T follicular helper cell (primary cell): Measurements from ENCODE around the gene HM13.
"Not testable (repeated sequence)": the region's sequence is repeated elsewhere in the genome, so short reads cannot be mapped to it uniquely, and the experiment has no call there.

Source experiments
- DNase-seq: peaks from one replicate; pipeline ENCODE4 v3.0.0-alpha.2; 2020; ENCODE audit warnings: low read depth

HM13 gene

DNA sequence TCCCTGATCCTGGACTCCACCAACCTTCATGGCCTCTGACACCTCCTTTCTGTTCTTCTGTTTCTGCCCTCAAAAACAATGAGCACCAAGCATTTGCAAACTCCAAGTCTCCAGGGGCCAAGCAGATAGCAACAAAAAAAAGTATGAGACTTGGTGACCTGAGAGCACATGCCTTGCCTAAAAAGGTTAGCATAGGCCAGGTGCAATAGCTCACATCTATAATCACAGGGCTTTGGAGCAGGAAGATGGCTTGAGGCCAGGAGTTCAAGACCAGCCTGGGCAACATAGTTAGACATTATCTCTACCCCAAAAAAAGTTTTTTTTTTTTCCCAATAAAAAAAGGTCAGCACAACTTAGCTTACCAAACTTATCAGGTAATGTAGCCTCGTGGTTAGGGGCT lies 13.7 kb upstream of the HM13 start:
- no peak for DNase-seq

DNA sequence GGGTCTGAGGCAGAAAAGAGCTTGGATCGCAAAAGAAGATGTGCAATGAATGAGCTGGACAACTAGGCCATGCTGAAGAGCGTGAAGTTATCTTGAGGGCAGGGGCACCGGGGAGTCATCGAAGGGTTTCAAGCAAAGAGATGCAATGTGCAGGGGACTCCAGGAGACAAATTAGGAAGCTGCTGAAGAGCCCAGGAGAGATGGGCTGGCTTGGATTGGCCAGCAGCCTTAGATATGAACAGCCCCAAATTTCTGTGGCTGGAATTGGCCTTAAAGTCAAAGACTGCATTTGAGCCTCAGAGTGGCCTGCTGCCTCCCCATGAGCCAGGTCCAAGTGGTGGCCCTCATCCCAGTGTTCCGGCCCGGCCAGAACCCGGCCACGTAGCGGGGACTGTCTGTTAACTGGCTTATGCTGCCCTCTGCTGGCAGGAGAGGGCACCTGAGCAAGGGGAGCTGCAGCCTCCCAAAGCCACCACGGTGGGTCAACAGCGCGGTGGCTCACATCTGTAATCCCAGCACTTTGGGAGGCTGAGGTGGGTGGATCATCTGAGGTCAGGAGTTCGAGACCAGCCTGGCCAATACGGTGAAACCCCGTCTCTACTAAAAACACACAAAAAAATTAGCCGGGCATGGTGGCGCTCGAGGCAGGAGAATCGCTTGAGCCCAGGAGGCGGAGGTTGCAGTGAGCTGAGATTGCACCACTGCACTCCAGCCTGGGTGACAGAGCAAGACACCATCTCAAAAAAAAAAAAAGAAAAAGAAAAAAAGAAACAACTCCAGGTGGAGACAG lies 11.2 kb upstream of the HM13 start:
- DNase-seq: peak; percentile 65

DNA sequence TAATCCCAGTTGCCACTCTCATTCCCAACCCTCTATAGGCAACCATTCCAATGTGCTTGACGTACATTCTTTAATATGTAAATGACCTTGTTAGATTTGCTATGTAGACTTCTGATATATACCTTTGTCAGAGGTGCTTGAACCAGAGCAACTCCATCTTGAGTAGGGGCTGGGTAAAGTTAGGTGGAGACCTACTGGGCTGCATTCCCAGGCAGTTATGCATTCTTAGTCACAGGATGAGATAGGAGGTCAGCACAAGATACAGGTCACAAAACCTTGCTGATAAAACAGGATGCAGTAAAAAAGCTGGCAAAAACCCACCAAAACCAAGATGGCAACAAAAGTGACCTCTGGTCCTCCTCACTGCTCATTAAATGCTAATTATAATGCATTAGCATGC lies 8.3 kb upstream of the HM13 start:
- DNase-seq: no peak

DNA sequence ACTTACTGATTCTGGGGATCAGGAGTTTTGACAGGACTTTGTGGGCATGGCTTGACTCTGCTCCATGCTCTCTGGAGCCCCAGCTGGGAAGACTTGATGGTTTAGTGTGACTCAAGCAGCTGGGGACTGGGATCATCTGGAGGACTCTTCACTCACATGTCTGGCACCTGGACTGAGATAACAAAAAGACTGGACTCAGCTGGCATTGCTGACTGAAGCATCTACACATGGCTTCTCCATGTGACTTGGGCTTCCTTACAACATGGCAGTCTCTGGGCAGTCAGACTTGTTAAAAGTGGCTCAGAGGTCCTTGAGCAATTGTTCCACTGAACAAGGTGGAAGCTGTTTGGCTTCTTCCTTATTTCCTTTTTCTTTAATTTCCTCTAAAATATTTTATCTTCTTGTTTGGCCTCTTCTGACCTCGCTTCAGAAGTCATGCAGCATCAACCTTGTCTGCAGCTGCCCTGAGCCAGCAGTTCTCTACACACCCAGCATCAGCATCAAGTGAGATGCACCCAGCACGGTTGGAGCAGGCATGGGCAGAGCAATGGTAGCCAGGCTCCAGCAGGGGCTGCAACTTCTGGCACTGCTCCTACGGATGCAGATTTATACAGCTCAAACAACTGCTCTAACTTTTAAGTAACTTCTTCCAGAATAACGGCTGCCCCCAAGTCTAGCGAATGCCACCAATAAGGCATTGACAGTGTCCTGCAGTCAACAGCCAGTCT lies 5.6 kb upstream of the HM13 start:
- DNase-seq: no peak

DNA sequence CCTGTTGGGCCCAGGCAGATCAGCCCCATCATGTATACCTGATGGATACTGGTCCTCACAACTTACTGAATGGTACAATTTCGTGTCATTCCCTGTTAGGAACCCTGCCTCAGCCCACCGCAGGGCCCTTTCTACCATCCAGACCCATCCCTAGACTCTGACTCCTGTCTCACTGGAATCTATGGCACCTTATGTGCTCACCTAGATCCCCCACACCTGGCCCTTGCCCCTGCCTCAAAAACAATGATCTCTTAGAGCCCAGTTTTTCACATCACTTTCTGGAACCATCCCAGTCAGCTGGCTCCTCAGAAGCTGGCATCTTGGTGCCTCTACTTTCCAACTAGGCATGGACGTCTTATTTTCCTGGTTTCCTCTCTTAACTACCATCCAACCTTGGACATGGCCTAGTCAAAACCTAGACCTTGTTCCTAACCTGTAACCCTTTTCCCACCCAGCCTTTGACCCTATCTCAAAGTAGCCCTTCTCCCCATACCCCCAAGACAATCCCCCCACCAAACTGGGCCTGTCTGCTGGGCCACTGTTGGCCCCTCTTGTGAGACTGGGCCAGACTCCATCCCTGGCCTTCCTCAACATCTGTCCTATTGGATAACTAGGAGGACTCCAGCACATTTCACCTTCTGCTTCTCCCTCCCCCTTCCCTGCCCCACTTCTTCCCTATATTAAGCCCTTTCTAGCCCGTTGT lies 981 bp downstream of the HM13 start:
- no peak for DNase-seq

DNA sequence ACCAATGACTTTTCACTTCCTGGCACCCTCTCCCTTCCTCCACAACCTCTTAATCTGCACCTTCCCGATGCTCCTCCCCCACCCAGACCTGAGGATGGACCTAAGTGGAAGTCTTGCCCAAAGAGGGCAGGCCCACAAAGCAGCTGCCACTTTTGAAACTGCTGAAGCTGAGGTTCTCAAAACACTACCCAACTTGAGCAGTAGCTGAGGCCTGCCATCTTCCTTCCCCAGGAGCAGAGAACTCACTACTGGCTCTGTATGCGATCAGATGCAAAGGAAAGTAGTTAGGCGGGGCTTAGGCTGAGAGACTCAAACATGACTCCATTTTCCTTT lies 1.5 kb downstream of the HM13 start:
- DNase-seq: no peak

DNA sequence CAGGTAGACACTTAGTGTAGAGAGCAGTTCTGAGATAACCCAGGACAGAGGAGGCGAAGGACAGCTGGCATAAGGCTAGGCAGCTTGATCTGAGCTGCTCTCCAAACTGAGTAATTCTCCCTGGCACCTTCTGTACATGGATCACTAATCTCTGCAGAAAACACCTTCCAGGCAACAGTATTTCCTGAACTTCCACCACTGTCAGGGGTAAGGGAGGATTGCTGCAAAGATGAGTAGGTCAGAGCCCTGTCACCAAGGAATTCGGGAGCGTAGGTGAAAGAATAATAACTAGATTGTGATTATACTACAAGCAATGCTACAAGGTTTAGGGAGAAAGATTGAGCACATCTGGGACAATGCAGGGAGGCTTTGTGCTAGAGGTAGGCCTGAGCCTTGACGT lies 1.9 kb downstream of the HM13 start:
- DNase-seq: no peak

DNA sequence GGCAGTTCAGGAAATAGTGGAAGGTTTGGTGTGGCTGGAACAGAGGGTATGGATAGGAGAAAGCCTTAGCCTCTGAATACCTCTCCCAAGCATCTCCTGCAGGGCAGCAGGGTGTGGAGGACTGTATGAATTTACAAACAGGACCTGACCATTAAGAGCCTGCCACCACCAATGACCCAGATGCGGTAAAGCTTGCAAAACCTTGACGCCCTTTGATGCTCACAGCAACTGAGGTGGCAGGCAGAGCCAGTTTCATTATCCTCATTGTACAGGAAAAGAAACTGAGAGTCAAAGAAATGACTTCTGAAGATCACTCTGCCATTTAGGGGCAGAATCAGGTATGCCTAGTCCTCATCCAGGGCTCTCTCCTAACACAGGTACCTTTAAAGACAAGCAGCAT lies 2.4 kb downstream of the HM13 start:
- no peak for DNase-seq

DNA sequence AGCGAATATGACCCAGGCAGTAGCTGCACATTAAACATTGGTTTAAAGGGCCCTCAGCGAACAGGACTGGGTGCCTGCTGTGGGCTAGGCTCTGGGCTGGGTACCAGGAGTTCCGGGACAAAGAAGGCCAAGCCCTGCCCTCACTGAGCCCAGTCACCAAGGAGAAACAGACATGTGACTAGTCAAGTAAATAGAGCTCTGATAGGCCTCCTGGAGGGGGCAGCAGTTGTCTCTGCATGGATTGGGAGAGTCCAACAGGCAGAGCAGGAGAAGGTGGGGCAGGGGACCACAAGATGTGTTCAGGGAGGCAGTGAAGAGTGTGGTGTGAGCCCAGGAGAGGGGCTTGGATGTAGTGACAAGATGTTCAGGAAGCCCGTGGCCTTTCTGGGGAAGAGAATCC lies 3.1 kb downstream of the HM13 start:
- DNase-seq: no peak

DNA sequence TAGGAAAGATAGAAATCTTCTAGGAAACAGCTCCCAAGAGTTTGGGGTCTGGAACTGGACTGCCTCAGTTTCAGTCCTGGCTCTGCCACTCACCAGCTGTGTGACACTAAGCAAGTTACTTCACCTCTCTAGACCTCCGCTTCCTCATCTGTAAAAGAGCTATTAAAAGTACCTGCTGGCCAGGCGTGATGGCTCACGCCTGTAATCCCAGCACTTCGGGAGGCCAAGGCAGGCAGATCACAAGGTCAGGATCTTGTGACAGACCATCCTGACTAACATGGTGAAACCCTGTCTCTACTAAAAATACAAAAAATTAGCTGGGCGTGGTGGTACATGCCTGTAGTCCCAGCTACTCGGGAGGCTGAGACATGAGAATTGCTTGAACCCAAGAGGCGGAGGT lies 7.0 kb downstream of the HM13 start:
- not testable (repeated sequence) for DNase-seq

DNA sequence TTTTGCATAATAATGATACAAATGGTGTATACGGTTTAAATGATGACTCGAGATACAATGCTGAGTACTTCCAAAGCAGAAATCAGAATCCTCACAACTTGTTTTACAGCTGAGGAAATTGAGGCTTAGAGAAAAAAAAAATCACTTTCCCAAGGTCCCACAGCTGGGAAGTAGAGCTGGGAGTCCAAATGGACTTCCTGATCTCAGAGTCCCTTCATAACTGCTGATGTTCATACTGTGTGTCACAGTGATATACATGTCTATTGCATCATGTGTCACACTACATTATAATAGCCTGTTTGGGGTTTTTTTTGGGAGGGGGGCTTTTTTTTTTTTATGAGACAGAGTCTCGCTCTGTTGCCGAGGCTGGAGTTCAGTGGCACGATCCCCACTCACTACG lies 8.5 kb downstream of the HM13 start:
- DNase-seq: no peak

DNA sequence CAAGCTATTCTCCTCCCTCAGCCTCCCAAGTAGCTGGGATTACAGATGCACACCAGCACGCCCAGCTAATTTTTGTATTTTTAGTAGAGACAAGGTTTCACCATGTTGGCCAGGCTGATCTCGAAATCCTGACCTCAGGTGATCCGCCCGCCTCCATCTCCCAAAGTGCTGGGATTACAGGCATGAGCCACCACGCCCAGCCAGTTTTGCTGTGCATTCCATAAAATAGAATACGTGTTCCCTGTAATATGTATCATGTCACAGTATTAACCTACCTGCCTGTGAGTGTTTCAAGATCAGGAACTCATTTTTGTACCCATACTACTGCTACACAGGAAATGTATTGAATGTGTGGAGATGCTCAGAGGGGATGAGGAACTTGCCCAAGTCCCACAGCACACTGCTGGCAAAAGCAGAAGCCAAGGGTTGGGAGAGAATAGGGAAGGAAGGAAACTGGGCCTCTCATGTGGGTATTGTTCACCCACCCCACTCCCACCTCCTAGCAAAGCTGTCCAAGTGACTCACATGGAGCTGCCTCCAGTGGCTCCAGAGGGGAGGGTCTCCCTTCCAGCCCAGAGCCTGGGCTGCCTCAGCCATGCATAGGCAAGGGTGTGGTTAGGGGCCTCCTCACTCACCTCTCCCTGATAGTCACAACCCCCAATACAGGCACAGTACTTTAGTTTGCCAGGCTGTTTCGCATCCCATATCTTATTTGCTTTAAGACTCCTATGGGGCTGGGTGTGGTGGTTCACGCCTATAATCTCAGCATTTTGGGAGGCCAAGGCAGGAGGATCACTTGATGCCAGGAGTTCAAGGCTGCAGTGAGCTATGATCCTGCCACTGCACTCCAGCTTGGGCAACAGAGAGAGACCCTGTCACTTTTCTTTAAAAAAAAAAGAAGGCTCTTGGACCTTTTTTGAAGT lies 9.4 kb downstream of the HM13 start:
- DNase-seq: no peak

DNA sequence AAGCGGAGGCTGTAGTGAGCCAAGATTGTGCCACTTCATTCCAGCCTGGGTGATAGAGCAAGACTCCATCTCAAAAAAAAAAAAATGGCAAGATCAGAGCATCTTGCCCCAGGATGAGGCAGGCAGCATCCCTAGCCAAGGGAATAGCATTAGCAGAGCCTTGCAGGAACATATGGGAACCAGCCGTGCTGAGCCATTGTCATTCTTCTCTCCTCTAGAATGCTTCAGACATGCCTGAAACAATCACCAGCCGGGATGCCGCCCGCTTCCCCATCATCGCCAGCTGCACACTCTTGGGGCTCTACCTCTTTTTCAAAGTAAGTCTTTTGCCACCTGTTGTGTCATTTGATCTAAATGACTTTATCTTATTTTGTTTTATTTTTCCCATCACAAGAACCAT lies 13.0 kb downstream of the HM13 start:
- DNase-seq: no peak

DNA sequence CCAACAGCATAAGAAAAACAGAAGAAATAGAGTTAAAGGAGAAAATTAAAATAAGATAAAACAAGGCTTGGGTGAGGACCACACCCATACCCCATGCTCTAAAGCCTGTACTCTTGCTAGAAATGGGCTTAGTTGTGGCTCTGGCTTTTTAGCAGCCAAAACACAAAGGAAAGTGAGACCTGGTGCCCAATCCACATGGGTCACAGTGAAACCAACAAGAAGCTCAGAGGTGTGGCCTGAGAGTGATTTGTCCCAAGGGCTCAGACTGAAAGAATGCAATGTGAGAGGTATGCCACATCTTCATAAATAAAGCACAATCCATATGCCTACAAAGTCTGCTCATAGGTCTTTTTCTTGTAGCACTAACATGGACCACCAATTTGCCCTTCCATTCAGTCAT lies 21.1 kb downstream of the HM13 start:
- no peak for DNase-seq

DNA sequence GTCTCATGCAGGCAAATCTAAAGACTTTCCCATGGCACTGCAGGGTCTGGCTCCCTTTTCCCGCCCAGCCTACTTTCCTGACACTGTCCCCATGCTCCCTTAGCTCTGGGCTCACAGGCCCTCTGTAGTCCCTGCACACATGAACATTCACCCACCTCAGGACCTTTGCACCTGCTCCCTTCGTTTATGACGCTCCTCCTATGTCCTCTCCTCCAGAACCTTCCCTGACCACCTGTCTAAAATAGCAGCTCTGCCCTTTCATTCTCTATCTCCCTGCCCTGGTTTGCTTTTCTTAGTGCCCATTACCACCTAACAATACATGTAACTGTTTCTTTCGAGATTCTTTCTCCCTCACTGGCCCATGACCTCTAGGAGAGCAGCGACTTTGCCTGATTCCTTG lies 22.3 kb downstream of the HM13 start:
- no peak for DNase-seq

DNA sequence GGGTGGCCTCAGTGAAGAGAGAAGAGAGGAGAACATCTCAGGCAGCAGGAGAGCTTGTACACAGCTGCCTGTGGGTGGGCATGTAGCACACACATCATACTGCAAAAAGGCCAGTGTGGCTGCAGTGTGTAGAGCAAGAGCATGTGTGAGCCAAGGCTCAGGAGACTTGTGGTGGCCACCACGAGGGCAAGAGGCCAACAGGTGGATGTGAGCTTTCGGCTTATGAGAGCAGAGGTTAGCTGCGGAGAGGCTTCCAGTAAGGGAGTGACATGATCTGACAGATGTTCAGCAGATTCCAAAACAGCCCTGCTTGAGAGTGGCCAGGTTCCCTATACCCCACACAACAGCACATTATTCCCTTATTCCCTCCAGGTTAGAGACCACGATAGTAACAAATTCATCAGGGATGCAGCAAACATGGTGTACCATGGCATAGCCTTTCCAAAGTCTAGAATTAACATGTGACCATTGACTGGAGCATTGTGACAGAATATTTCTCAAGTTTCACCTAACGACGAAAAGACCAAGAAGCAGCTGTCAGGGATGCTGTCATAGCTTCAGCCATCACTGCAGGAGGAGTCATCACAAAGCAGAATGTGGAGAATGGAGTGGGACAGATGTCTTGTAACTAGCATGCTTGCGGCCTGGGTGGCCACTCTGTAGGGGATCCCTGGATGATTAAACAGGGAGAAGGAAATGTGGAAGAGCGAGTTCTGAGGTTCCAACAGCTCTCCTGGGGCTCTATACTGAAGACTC lies 23.1 kb downstream of the HM13 start:
- no peak for DNase-seq

DNA sequence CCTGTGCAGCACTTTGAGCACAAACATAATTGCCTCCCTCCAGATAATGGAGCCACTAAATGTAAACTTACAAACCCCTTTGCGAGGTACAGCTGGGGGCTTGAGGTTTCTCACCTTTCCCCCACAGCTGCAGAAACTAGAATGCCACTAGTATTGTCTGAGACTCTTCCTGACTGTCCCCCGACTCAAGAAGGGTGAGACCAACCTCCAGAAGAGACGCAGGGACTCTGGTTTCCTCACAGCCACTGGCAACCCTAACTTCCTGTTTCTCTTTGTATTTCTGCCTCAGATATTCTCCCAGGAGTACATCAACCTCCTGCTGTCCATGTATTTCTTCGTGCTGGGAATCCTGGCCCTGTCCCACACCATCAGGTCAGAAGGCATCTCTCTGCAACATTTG lies 23.6 kb downstream of the HM13 start:
- DNase-seq: no peak

DNA sequence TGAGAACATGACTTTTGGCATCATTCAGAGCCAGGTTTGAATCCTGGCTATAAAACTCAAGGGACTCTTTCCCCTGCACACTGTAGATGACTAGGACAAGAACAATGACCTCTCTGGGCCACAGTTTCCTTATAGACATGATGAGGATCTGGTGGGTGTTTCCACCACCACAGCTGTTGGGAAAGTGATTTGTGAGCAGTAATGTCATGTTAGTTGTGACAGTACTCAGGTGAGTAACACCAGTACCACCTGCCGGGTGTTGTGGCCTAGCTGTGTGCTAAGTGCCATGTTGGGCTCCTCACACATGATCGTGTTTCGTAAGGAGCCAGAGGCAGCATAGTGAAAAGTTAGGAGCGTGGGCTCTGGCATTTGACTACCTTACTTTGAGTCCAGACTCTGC lies 24.1 kb downstream of the HM13 start:
- DNase-seq: no peak

DNA sequence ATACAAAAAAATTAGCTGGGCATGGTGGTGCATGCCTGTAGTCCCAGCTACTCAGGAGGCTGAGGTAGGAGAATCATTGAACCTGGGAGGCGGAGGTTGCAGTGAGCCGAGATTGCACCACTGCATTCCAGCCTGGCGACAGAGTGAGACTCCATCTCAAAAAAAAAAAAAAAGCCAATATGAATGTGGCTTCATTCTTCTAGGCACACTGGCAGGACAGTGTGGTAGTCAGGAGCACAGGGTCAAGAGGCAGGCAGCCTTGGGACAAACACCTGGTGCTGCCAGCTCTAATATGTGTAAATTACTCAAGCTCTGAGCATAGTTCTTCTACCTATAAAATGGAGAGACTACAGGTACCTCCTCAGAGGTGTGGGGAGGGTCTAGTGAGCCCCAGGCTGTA lies 25.4 kb downstream of the HM13 start:
- not testable (repeated sequence) for DNase-seq

DNA sequence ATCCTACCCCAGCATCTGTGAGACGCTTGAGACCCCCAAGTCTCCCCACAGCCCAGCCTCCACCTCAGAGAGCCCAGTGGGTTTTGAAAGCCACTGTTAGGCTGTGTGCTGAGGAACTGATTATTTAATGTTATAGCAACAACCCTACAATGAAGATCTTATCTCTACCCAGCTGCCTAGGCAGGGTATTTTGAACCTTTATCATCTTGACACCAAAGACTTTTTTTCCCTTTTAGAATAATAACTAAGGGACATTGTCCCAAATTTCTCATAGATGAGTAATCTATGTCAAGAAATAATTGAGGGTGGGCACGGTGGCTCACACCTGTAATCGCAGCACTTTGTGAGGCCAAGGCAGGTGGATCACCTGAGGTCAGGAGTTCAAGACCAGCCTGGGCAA lies 26.2 kb downstream of the HM13 start:
- DNase-seq: no peak

DNA sequence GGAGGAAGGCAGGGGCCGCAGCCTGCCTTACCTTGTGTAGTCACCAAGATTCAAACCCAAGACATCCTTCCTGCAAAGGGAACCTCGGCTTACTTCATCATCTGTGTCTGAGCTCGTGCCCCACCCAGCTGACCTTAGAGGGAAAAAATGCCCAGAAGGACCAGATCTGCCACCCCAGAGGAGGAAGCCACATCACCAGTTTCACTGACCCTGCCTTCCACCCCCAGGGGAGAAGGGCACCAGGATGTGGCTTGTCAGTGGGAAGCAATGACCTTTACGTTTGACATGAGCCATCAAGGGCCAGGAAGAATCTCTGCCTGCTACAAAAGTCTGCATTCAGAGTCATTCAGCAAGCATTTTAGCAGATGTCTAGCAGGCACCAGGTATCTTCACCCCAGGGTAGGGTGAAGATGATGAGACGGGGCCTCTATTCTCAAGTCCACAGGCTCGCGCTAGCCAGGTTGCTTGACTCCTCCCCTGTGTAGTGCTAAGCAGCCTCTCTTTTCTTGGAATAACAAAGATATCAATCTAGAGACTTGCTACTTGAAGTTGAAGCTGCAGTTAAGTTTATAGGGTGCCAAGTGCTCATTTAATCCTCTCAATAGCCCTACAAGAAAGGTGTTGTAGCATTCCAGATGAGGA lies 28.1 kb downstream of the HM13 start:
- DNase-seq: no peak
